Measurements from ENCODE around the gene CISD2. TPM values are rescaled to one million over a fixed set of nuclear protein-coding genes. Genes with fewer than 3 reads are reported as not detected.

Gene CISD2
- total RNA-seq, 1 donor from 2014 or later = 43.2 TPM

- peaks cover 4% of the 10 kb centered on the region for H3K36me3 Mint-ChIP-seq (ENCODE audit: low read depth)
- no peaks in the 10 kb centered on the region for H3K27me3 Mint-ChIP-seq (ENCODE audit: low read depth)
- no peaks in the 10 kb centered on the region for H3K4me1 Mint-ChIP-seq
- no peak overlapping the region for H3K4me3 Mint-ChIP-seq
- TF ChIP-seq, protein P1, sequence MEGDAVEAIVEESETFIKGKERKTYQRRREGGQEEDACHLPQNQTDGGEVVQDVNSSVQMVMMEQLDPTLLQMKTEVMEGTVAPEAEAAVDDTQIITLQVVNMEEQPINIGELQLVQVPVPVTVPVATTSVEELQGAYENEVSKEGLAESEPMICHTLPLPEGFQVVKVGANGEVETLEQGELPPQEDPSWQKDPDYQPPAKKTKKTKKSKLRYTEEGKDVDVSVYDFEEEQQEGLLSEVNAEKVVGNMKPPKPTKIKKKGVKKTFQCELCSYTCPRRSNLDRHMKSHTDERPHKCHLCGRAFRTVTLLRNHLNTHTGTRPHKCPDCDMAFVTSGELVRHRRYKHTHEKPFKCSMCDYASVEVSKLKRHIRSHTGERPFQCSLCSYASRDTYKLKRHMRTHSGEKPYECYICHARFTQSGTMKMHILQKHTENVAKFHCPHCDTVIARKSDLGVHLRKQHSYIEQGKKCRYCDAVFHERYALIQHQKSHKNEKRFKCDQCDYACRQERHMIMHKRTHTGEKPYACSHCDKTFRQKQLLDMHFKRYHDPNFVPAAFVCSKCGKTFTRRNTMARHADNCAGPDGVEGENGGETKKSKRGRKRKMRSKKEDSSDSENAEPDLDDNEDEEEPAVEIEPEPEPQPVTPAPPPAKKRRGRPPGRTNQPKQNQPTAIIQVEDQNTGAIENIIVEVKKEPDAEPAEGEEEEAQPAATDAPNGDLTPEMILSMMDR (conservative IDR thresholded peaks at IDR 0.05) = no peak
- H3K27ac Mint-ChIP-seq (ENCODE audit: unreplicated experiment) = no peak overlapping the region
- no peak for DNase-seq (ENCODE audit: low read depth, low spot score)
- H3K9me3 Mint-ChIP-seq = no peaks in the 10 kb centered on the region
These were observed 19.1 kb upstream of the CISD2 start for GRCh38 chr4:102849579-102850104.

DNA sequence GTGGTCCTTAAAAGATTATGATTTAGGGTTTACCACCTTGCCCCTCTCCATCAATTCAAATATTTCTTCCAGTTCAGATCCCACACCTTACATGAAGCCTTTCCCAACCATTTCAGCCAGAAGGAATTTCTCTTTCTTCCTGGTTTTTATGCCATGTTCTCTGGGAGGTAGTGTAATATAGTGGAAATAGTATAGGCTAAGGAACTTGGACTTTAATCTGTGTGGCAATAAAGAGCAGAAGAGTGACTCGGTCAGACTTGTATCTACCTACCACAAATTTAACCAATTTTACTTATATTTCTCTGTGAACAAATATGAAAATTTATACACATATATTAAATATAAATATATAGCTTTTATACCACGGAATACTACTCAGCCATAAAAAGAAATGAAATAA is 18.4 kb upstream of the CISD2 start:
- Mint-ChIP-seq H3K4me3 (no peak overlapping the region), H3K4me1 (no peaks in the 10 kb centered on the region), H3K9me3 (no peaks in the 10 kb centered on the region), H3K36me3 (ENCODE audit: low read depth) (peaks cover 4% of the 10 kb centered on the region), H3K27ac (ENCODE audit: unreplicated experiment) (no peak overlapping the region), H3K27me3 (ENCODE audit: low read depth) (no peaks in the 10 kb centered on the region)
- DNase-seq (ENCODE audit: low read depth, low spot score) = no peak
- TF ChIP-seq, protein P1 (conservative IDR thresholded peaks at IDR 0.05) = no peak

- TF ChIP-seq, protein P1 (conservative IDR thresholded peaks at IDR 0.05) = no peak
- no peak for DNase-seq (ENCODE audit: low read depth, low spot score)
- Mint-ChIP-seq H3K27ac (ENCODE audit: unreplicated experiment) (no peak overlapping the region), H3K9me3 (peaks cover 8% of the 10 kb centered on the region), H3K27me3 (ENCODE audit: low read depth) (no peaks in the 10 kb centered on the region), H3K4me3 (no peak overlapping the region), H3K36me3 (ENCODE audit: low read depth) (peaks cover 23% of the 10 kb centered on the region), H3K4me1 (no peaks in the 10 kb centered on the region)
These were observed 9.8 kb upstream of the CISD2 start for GRCh38 chr4:102858828-102859464.

GRCh38 chr4:102860611-102861324 is 8.0 kb upstream of the CISD2 start:
- Mint-ChIP-seq H3K4me3 (no peak overlapping the region), H3K9me3 (peaks cover 8% of the 10 kb centered on the region), H3K27me3 (ENCODE audit: low read depth) (no peaks in the 10 kb centered on the region), H3K36me3 (ENCODE audit: low read depth) (peaks cover 27% of the 10 kb centered on the region), H3K27ac (ENCODE audit: unreplicated experiment) (no peak overlapping the region), H3K4me1 (peaks cover 4% of the 10 kb centered on the region)
- TF ChIP-seq, protein P1 (conservative IDR thresholded peaks at IDR 0.05) = no peak
- no peak for DNase-seq (ENCODE audit: low read depth, low spot score)

- Mint-ChIP-seq H3K4me1 (peaks cover 8% of the 10 kb centered on the region), H3K9me3 (peaks cover 8% of the 10 kb centered on the region), H3K27me3 (ENCODE audit: low read depth) (no peaks in the 10 kb centered on the region), H3K36me3 (ENCODE audit: low read depth) (peaks cover 27% of the 10 kb centered on the region), H3K27ac (ENCODE audit: unreplicated experiment) (no peak overlapping the region), H3K4me3 (no peak overlapping the region)
- DNase-seq (ENCODE audit: low read depth, low spot score) = no peak
- TF ChIP-seq, protein P1 (conservative IDR thresholded peaks at IDR 0.05) = no peak
These were observed 6.8 kb upstream of the CISD2 start for GRCh38 chr4:102862016-102862415.
